Adrenal gland (tissue), 12 donors: ENCODE data around the gene XPO4. TPM values are rescaled to one million over a fixed set of nuclear protein-coding genes. Genes with fewer than 3 reads are reported as not detected.

Experiments used
- DNase-seq, 7 donors: peaks; one replicate each; pipeline ENCODE4 v3.0.0-alpha.2; 2019 to 2020
- H3K27ac ChIP-seq, 5 donors: fragments of 200-600 bp; sonication (generic) in 4 of 5; 1 replicate in 3 of 5; 2 replicates in 2 of 5; pipeline versions ENCODE4 v1.5.1 to v1.8.0; 2016 to 2020; ENCODE audit warnings: mild to moderate bottlenecking in 1 of 5
- H3K27me3 ChIP-seq: fragments of 200-600 bp; 2 replicates; pipeline ENCODE4 v1.8.0; 2021
- H3K36me3 ChIP-seq, 2 donors: fragments of 200-600 bp; replicated peaks in 1 of 2; 1 replicate in 1 of 2; 2 replicates in 1 of 2; pipeline versions ENCODE4 v1.5.1 to v1.8.0; 2018 to 2022
- H3K4me1 ChIP-seq, 2 donors: fragments of 200-600 bp; replicated peaks in 1 of 2; 1 replicate in 1 of 2; 2 replicates in 1 of 2; pipeline versions ENCODE4 v1.5.1 to v1.8.0; 2018 to 2021
- H3K4me3 ChIP-seq, 4 donors: fragments of 200-600 bp; sonication (generic) in 3 of 4; one replicate each; pipeline ENCODE4 v1.5.1; 2016 to 2018
- H3K9me3 ChIP-seq, 3 donors: fragments of 200-600 bp; sonication (generic) in 1 of 3; replicated peaks in 1 of 3; 1 replicate in 2 of 3; 2 replicates in 1 of 3; pipeline versions ENCODE4 v1.5.1 to v1.8.0; 2016 to 2021
- POLR2A ChIP-seq, 2 donors: fragments of 450-650 bp; IDR thresholded peaks; one replicate each; pipeline ENCODE4 v1.6.1; 2017; ENCODE audit warnings: antibody characterized with exemption in 2 of 2, mild to moderate bottlenecking in 2 of 2, moderate library complexity in 1 of 2
- WGBS, 4 donors: extraction: QIAGEN DNeasy Blood & Tissue Kit in 2 of 4; methylation state at CpG; one replicate each; pipeline versions ENCODE4 v1.1.5 to v1.1.7; 2013 to 2017; 5-methylcytosine and 5-hydroxymethylcytosine counted together
- intact Hi-C, 2 donors: fragments of 100-400 bp; cut with DNase I; formaldehyde crosslinking; loops; one replicate each; pipeline versions ENCODE4 v1.14.1 to v1.15.0; 2022 to 2023
- polyA plus RNA-seq, 3 donors: library from polyadenylated mRNA; stranded (reverse); fragments of 200-250 nt in 2 of 3; fragments of 350-450 nt in 1 of 3; fragmentation: Illumina TruSeq in 1 of 3; extraction: RNeasy Lipid Tissue Mini Kit (QIAGEN cat#74804) in 1 of 3; gene quantifications; one replicate each; pipeline ENCODE4 v1.2.3, GENCODE V29; 2013 to 2014
- total RNA-seq, 9 donors: library from RNA; depleted of rRNA in 4 of 9; stranded (reverse); fragments of >200 nt in 4 of 9; fragments of 120-200 nt in 1 of 9; fragmentation: NEBNext Ultra II Directional in 1 of 9; extraction: Animal tissue kit (Norgen Biotek cat#: 25700) in 1 of 9; gene quantifications; one replicate each; pipeline versions ENCODE4 v1.1.0 to v1.2.4, GENCODE V29; 2013 to 2023
- TF ChIP-seq, protein P1 (sequence below), 6 experiments: fragments of 450-650 bp in 4 of 6; fragments of 200-600 bp in 2 of 6; sonication (generic) in 1 of 6; IDR thresholded peaks; 1 replicate in 5 of 6; 2 replicates in 1 of 6; pipeline versions ENCODE4 v1.5.1 to v1.8.0; 2016 to 2021; ENCODE audit warnings: antibody characterized with exemption in 6 of 6, mild to moderate bottlenecking in 2 of 6, moderate library complexity in 1 of 6
- donor health status: healthy with polysubstance abuse.
- donor health status: Bipolar disorder and iron deficiency.
- donor health status: DM: yes; HTN: yes; CAD: no.
- donor health status: DM: no; HTN: no; CAD: no.
- donor health status: DM: no; HTN: no; CAD: no.
- donor health status: DM: yes; HTN: yes; CAD: no.

Gene XPO4
- total and polyA plus RNA-seq, 12 donors: 1.9 to 20.3 (median 11.5) TPM

GRCh38 chr13:20780317-20780716, 122.2 kb downstream of the XPO4 start:
- TF ChIP-seq, protein P1, sequence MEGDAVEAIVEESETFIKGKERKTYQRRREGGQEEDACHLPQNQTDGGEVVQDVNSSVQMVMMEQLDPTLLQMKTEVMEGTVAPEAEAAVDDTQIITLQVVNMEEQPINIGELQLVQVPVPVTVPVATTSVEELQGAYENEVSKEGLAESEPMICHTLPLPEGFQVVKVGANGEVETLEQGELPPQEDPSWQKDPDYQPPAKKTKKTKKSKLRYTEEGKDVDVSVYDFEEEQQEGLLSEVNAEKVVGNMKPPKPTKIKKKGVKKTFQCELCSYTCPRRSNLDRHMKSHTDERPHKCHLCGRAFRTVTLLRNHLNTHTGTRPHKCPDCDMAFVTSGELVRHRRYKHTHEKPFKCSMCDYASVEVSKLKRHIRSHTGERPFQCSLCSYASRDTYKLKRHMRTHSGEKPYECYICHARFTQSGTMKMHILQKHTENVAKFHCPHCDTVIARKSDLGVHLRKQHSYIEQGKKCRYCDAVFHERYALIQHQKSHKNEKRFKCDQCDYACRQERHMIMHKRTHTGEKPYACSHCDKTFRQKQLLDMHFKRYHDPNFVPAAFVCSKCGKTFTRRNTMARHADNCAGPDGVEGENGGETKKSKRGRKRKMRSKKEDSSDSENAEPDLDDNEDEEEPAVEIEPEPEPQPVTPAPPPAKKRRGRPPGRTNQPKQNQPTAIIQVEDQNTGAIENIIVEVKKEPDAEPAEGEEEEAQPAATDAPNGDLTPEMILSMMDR (IDR thresholded peaks at IDR 0.05): no peak
- no peak for TF ChIP-seq POLR2A (IDR thresholded peaks at IDR 0.05)
- Histone ChIP-seq H3K27ac (no peak overlapping the region), H3K9me3 (no peaks in the 10 kb centered on the region), H3K4me1 (no peaks in the 10 kb centered on the region), H3K36me3 (peaks cover 0 to 4% of the 10 kb centered on the region in 2 donors), H3K4me3 (no peak overlapping the region), H3K27me3 (no peaks in the 10 kb centered on the region)
- 86 to 91% (median 86%) methylated on average over 1 of the region's 1 CpG for whole genome bisulfite sequencing, 4 donors
- intact Hi-C loops: no loop called here
- no peak for DNase-seq

GRCh38 chr13:20779405-20779804, 123.1 kb downstream of the XPO4 start:
- Histone ChIP-seq H3K36me3 (peaks cover 0 to 4% of the 10 kb centered on the region in 2 donors), H3K4me1 (no peaks in the 10 kb centered on the region), H3K27me3 (no peaks in the 10 kb centered on the region), H3K4me3 (no peak overlapping the region), H3K27ac (no peak overlapping the region), H3K9me3 (no peaks in the 10 kb centered on the region)
- intact Hi-C loops: no loop called here
- TF ChIP-seq, protein P1 (IDR thresholded peaks at IDR 0.05): no peak
- no peak for TF ChIP-seq POLR2A (IDR thresholded peaks at IDR 0.05)
- no peak for DNase-seq
- 92 to 97% (median 94%) methylated on average over 7 of the region's 7 CpGs for WGBS, 4 donors

DNA sequence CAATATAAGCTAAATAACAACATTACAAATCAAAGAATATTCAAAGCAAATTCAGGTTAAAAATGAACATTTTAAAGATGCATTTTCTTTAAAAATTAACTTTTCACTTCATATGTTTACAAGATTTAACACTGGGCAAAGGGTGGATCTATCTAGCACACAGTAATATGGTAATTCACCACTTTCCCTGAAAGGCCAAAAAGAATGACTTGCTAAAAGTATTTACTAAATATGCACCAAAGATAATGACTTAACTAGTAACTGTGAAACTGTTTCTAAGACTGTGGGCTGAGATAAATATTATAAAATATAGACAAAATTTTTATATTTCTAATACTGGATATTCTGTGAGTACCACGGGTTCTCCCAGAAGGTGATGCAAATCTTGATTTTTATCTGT, 124.2 kb downstream of the XPO4 start:
- no peaks in the 10 kb centered on the region for H3K4me1 ChIP-seq
- no peak overlapping the region for H3K4me3 ChIP-seq
- intact Hi-C loops: no loop called here
- no peak for TF ChIP-seq POLR2A (IDR thresholded peaks at IDR 0.05)
- TF ChIP-seq, protein P1 (IDR thresholded peaks at IDR 0.05): no peak
- WGBS, 4 donors: 89 to 98% (median 94%) methylated on average over 1 of the region's 1 CpG
- H3K36me3 ChIP-seq: no peaks in the 10 kb centered on the region
- H3K27ac ChIP-seq: no peak overlapping the region
- DNase-seq: no peak
- H3K9me3 ChIP-seq: no peaks in the 10 kb centered on the region
- no peaks in the 10 kb centered on the region for H3K27me3 ChIP-seq

GRCh38 chr13:20776751-20777150, 125.8 kb downstream of the XPO4 start:
- Histone ChIP-seq H3K9me3 (no peaks in the 10 kb centered on the region), H3K4me3 (no peak overlapping the region), H3K4me1 (peaks cover 4 to 6% of the 10 kb centered on the region in 2 donors), H3K27me3 (no peaks in the 10 kb centered on the region), H3K27ac (no peak overlapping the region), H3K36me3 (no peaks in the 10 kb centered on the region)
- 90 to 98% (median 93%) methylated on average over 1 of the region's 1 CpG for WGBS, 4 donors
- no peak for TF ChIP-seq POLR2A (IDR thresholded peaks at IDR 0.05)
- TF ChIP-seq, protein P1 (IDR thresholded peaks at IDR 0.05): no peak
- DNase-seq: no peak
- intact Hi-C loops: no loop called here
